H54 (cell line): ENCODE results near the gene SETD4.

Experiments
- DNase-seq: peaks from one replicate; pipeline ENCODE4 v3.0.0; 2011; ENCODE audit warnings: low spot score, mixed read lengths; ENCODE audit not compliant: insufficient read length
- FAIRE-seq: peaks from 3 replicates; lab custom pipeline; 2011; peaks lifted over from hg19 to GRCh38; lab: Jason Lieb, UNC
- POLR2A ChIP-seq: IDR thresholded peaks from 2 replicates; pipeline ENCODE4 v1.6.1; 2011; ENCODE audit warnings: low read depth, mild to moderate bottlenecking, low read length

SETD4 gene

DNA sequence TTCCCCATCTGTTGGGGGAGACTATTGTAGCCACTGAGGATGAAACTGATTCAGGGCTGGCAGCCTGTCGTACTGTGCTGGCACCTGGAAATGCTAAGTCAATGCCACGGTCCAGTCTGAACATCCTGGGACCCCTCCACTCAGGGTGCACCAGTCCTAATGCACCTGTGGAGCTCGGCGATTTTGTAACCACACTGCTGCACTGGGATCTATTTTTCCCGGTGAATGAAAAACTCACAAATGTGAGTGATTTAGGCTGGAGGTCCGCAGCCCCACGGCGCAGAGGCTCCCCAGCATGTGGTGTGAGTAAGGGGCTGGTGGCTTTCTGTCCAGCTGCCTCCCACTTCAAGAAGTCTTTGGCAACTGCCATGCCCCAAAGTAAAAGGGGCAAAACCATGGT, 35.5 kb downstream of the SETD4 start:
- DNase-seq (no peak), FAIRE-seq (no peak)
- TF ChIP-seq POLR2A: no peak

DNA sequence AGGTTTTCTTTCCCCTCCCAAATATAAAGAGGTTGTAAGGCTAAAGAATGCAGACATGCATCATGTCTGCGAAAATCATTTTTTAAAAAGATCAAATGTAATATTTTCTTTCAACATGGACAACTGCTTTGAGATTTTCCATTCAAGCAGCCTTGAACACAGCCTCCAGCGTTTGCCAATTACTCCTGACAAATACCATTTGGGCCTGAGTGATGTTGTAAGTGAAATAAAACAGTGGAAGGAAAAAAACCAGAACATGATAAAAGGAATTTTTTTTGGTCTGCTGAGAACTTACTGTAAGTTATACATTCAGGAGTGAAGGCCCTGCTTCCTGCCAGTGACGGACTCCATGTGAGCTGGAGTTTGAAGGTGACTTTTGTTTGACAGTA, 37.2 kb downstream of the SETD4 start:
- no peak for FAIRE-seq
- no peak for DNase-seq
- TF ChIP-seq POLR2A: no peak

DNA sequence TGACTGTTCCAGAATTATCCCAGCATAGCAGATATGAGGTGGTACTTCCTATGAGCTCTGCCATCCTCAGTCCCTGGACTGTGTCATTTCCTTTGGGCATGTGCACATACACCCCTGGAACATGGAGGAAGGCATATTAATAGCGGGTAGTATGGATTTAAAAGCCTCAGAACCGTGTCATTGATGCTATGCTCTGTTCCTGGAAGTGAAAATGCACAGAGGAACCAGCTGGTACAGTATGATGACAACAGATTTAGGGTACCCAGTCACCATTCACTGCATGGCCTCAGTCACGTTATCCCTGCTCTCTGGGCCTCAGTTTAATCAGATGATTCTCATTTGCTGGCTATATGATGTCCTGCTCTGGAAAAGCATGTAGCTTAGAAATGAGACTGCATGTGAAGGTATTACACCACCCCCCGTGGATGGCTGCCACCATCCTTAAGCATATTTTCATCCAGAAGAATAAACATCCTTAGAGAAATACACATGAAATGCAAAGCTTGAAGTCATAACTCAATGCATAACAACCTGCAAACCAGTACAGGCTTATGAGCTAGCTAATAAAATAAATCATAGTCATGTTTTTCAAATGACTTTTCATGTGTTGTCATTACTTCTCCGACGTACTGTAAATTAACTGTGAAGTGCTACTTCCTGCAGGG, 37.8 kb downstream of the SETD4 start:
- FAIRE-seq (no peak), DNase-seq (no peak)
- no peak for TF ChIP-seq POLR2A

DNA sequence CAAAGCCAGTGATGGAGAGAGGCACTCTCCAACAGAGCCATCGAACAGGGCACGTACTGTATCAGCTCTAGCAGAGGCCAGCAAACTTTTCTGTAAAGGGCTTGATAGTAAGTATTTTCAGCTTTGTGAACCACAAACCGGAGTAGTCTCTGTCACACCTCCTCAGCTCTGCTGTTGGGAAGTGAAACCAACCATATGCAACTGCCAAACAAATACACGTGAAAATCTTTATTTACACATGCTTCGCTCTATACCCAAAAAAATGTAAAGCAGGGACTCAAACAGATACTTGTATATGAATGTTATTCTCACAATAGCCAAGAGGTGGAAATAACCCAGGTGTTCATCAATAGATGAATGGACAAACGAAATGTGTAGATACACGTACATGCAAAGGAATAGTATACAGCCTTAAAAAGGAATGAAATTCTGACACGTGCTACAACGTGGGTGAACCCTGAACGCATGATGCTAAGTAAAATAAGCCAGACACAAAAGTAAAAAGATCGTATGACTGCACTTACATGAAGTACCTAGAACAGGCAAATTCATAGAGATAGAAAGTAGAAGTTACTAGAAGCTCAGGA, 39.0 kb downstream of the SETD4 start:
- no peak for FAIRE-seq
- DNase-seq: no peak
- no peak for TF ChIP-seq POLR2A

DNA sequence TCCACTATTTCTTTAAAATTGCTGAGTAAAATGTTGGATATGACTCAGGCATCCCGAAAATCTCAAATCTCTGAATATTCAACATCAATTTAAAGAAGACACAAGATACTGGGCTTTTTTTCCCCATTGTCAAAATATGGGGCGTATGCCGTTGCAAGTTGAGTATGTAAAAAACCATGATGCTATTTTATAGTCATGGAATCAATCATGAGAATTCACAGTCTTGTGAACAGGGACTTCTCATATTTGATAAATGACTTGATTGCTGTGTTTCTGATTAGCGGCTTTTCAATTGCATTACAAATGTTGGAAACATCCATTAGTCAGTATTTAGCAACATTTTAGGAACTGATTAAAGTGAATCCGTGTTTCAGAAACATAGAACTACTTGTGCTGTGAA, 45.3 kb downstream of the SETD4 start:
- FAIRE-seq: no peak
- TF ChIP-seq POLR2A: no peak
- no peak for DNase-seq

DNA sequence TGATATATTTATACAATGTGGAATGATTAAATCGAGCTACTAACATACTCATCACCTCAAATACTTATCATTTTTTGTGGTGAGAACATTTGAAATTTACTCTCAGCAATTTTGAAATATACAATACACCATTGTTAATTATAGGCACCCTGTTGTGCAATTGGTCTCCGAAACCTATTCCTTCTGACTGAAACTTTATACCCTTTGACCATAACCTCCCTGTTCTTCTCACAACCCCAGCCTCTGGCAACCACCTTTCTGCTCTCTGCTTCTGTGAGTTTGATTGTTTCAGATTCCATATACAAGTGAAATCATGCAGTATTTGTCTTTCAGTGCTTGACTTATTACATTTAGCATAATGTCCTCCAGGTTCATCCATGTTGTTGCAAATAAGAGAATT, 49.5 kb downstream of the SETD4 start:
- no peak for TF ChIP-seq POLR2A
- no peak for DNase-seq
- FAIRE-seq: no peak

DNA sequence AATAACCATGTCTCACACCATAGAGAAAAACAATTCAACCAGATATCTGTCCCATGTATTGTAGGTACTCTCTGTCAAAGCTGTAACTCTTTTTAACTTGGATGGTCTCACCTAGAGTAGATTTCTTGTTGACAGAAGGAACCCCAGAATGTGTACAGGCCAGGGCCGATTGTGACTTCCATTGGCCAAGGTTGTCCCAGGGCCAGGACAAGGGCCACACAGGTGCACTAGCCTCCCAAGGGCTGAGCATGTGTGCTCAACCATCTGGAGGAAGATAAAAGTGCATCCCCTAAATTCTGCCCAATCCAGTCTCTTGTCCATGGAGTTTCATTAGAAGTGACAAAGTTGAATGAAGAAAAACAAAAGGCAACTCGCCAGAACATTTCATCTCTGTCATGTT, 51.8 kb downstream of the SETD4 start:
- TF ChIP-seq POLR2A: no peak
- DNase-seq: no peak
- no peak for FAIRE-seq

DNA sequence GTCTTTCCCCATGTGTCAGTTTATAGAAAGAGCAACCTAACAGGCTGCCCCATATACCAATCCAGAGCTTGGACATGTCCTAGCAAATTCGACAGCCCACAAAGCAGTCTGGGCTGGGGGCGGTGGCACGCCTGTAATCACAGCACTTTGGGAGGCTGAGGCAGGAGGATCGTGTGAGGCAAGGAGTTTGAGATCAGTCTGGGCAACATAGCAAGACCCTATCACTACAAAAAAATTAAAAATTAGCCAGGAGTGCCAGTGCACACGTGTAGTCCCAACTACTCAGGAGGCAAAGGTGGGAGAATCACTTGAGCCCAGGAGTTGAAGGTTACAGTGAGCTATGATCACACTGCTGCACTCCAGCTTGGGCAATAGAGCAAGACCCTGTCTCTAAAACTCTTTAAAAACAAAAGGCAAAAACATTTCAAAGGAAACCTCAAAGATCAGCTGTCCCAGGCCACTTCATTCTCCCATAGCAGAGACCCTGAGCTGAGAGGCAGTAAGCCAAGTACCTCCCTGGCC, 54.4 kb downstream of the SETD4 start:
- TF ChIP-seq POLR2A: no peak
- FAIRE-seq (no peak), DNase-seq (no peak)

DNA sequence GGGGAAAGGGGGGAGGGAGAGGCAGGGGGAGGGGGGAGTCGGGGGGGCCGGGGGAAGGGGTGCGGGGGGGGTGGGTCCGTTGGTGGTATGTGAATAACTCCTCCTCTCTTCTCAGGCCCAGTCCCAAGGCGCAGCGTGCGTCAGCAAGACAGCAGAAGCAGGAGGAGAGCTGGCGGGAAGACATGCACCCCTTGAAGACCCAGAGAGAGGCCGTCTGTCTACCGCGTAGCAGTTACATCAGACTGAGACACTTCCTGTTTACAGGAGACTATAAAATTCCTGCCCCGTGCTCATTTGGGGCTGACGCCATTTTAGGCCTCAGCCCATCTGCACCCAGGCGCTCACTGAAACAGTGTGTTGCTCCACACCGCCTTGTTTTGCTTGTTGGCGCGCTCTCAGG, 55.3 kb downstream of the SETD4 start:
- DNase-seq: no peak
- TF ChIP-seq POLR2A: no peak
- FAIRE-seq: no peak

DNA sequence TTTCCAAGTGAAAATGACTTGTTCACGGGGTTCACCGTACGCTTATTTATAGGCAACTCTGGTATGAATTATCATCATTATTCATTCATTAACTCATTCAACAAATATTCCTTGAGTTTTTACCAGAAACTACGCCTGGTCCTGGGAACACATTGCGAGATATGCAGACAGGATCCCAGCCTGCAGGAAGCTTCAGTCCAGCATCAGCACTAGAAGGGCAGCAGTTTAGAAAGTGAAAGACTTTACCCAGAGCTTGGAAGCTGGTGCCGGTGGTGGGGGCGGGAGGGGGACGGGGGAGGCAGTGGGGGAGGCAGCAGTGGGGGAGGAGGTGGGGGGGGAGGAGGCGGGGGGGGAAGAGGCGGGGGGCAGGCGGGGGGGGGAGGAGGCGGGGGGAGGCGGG, 55.9 kb downstream of the SETD4 start:
- no peak for FAIRE-seq
- no peak for DNase-seq
- no peak for TF ChIP-seq POLR2A

DNA sequence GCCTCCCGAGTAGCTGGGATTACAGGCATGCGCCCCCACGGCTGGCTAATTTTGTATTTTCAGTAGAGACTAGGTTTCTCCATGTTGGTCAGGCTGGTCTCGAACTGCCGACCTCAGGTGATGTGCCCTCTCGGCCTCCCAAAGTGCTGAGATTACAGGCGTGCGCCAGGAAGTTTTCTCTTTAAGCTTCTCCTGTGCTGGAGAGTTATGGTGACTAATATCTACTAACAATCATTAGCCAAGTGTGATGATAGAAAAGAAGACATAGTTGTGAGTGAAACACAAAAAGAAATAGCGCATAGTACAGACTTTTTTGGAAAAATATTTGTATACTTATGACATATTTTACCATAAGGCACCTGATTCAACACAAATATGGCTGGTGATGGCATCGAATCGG, 56.5 kb downstream of the SETD4 start:
- FAIRE-seq: no peak
- no peak for TF ChIP-seq POLR2A
- DNase-seq: no peak

DNA sequence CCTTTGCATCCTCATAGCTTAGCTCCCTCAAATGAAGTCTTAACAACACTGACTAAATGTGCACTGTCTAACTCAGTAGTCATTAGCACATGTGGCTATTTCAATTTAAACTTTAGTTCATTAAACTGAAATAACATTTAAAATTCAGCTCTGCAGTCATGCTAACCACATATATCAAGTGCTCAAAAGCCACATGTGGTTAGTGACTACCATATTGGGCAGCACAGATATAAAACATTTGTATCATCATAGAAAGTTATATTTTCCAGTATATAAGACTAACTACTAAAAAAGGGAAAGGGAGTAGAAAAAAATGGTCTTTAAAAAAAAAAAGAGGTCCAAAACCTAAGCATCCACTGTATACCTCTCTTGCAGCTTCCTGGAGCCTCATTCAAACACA, 64.1 kb downstream of the SETD4 start:
- DNase-seq (no peak), FAIRE-seq (no peak)
- TF ChIP-seq POLR2A: no peak

DNA sequence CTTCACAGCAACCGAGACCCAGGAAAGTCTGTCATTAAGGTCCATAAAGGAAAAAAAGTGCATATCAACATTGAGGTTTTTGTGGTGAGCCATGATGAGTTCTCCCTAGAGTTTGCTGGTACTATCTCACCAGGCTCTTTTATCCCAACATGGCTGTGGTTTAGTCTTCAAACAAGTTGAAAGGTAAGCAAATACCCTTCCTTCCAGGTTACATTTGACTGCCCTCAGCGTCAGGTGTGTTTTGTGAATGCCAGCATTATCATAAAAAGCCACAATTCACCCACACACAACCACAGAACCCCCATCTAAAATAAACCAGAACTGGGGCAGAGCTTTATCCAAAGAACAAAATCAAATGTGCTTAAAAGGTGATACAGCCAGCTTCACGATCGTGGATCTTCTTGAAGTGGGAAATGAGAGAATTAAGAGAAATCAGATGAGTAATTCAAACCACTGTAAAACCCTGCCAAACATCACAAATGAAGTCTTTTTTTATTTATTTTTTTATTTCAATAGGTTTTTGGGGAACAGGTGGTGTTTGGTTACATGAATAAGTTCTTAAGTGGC, 64.7 kb downstream of the SETD4 start:
- FAIRE-seq (no peak), DNase-seq (no peak)

DNA sequence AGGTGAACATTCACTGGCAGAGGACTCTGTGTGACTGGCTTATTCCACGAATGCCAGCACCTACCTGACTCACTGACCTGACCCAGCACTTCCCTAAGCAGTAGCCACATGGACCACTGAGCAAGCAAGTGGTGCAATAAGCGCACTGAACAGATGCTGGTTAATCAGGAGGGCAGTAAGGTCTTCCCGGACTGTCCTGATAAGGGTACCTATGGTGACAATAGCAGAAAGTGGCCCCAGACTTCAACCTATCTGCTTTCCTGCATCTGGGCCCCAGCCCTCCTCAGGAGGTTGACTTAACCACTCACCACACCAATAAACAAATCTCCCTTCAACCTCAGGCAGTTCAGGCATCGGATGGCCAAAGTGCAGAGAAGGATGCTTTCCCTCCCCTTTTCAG, 65.7 kb downstream of the SETD4 start:
- DNase-seq (no peak), FAIRE-seq (no peak)
- TF ChIP-seq POLR2A: no peak

More for the DNA sequence above, 64.7 kb downstream of the SETD4 start:
- no peak for TF ChIP-seq POLR2A
